Measurements from ENCODE around the gene CHAC1.

DNA sequence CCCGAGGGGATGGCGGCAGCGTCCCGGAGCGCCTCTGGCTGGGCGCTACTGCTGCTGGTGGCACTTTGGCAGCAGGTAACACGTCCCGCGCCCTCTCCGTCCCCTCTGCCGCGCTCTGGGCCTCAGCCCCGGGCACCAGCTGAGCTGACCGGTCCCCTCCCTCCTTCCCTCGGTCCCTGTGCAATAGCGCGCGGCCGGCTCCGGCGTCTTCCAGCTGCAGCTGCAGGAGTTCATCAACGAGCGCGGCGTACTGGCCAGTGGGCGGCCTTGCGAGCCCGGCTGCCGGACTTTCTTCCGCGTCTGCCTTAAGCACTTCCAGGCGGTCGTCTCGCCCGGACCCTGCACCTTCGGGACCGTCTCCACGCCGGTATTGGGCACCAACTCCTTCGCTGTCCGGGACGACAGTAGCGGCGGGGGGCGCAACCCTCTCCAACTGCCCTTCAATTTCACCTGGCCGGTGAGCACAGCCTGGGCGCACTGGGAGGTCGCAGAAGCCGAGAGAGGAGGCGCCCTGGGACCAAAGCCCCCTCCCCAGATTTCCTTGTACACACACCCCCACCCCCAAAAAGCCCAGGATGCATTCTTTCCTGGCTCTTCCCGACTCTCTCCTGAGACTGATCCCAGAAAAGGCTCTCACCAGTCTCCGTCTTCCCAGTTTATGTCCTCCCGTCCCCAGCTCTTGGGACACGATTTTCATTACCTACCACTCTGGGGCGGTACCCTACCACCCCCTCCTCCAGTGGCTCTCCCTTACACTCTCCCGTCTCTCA is 23.4 kb upstream of the CHAC1 start:
- TF ChIP-seq CTCF (conservative IDR thresholded peaks at IDR 0.05 in 1 of 2, IDR thresholded peaks at IDR 0.05 in 1 of 2; ENCODE audit: low read depth in 1 of 2, low read length in 2 of 2) = peak in 1 of 2 donors; percentile 6
- peak; percentile 2 for TF ChIP-seq EZH2 (IDR thresholded peaks at IDR 0.05; ENCODE audit: low read length, missing control alignments)

Measured in fibroblast of lung (primary cell).